ENCODE data around the gene DNAJC8. TPM values are rescaled to one million over a fixed set of nuclear protein-coding genes. Genes with fewer than 3 reads are reported as not detected.

The DNAJC8 gene
- total RNA-seq, 1 donor from 2014 or later, result 90.2 TPM

DNA sequence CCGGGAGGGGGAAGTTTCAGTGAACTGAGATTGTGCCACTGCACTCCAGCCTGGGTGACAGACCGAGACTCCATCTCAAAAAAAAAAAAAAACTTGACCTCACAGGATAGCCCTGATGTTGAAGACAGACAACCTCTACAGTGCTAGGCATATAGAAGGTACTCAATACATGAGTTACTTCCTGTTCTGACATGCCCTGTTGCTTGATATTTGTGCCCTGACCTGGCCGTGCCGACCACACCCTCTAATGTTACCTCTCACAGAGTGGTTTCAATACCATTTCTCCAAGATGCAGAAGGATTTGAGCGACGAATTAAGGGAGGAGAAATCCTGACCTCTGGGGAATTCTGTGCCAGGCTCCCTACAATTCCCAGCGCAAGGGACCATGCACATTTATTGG lies 61.6 kb downstream of the DNAJC8 start:
- TF ChIP-seq, protein P1, sequence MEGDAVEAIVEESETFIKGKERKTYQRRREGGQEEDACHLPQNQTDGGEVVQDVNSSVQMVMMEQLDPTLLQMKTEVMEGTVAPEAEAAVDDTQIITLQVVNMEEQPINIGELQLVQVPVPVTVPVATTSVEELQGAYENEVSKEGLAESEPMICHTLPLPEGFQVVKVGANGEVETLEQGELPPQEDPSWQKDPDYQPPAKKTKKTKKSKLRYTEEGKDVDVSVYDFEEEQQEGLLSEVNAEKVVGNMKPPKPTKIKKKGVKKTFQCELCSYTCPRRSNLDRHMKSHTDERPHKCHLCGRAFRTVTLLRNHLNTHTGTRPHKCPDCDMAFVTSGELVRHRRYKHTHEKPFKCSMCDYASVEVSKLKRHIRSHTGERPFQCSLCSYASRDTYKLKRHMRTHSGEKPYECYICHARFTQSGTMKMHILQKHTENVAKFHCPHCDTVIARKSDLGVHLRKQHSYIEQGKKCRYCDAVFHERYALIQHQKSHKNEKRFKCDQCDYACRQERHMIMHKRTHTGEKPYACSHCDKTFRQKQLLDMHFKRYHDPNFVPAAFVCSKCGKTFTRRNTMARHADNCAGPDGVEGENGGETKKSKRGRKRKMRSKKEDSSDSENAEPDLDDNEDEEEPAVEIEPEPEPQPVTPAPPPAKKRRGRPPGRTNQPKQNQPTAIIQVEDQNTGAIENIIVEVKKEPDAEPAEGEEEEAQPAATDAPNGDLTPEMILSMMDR (conservative IDR thresholded peaks at IDR 0.05), result no peak
- H3K4me3 Mint-ChIP-seq, result no peak overlapping the region
- peaks cover 5% of the 10 kb centered on the region for H3K4me1 Mint-ChIP-seq (ENCODE audit: unreplicated experiment)
- no peaks in the 10 kb centered on the region for H3K36me3 Mint-ChIP-seq
- no peak overlapping the region for H3K27ac Mint-ChIP-seq
- H3K9me3 Mint-ChIP-seq, result no peaks in the 10 kb centered on the region
- H3K27me3 Mint-ChIP-seq, result no peaks in the 10 kb centered on the region
- no peak for DNase-seq (ENCODE audit: extremely low spot score, unreplicated experiment)

DNA sequence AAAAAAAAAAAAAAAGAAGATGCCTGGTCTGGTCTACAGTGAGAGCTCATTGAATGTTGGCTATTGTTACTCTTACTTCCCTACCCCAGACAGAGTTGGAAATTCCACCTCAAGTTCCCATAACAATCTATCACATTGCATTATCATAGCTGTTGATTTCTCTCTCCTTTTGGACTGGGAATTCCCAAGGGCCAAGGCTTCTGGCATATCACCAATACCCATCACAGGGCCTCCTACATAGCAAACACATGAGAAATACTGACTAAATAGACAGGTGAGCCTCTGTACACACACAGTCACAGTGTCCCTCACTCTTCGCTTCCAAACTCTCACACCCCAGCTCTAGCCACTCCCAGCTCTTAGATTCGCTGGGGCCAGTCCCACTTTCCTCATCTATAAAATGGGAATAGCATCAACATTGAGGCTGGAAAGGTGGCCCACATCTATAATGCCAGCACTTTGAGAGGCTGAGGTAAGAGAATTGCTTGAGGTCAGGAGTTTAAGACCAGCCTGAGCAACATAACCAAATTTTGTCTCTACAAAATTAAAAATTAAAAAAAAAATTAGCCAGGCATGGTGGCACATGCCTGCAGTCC lies 62.7 kb downstream of the DNAJC8 start:
- Mint-ChIP-seq H3K27ac (no peak overlapping the region), H3K4me3 (no peak overlapping the region), H3K36me3 (no peaks in the 10 kb centered on the region), H3K9me3 (no peaks in the 10 kb centered on the region), H3K27me3 (no peaks in the 10 kb centered on the region), H3K4me1 (ENCODE audit: unreplicated experiment) (peaks cover 5% of the 10 kb centered on the region)
- no peak for DNase-seq (ENCODE audit: extremely low spot score, unreplicated experiment)
- TF ChIP-seq, protein P1 (conservative IDR thresholded peaks at IDR 0.05), result no peak

DNA sequence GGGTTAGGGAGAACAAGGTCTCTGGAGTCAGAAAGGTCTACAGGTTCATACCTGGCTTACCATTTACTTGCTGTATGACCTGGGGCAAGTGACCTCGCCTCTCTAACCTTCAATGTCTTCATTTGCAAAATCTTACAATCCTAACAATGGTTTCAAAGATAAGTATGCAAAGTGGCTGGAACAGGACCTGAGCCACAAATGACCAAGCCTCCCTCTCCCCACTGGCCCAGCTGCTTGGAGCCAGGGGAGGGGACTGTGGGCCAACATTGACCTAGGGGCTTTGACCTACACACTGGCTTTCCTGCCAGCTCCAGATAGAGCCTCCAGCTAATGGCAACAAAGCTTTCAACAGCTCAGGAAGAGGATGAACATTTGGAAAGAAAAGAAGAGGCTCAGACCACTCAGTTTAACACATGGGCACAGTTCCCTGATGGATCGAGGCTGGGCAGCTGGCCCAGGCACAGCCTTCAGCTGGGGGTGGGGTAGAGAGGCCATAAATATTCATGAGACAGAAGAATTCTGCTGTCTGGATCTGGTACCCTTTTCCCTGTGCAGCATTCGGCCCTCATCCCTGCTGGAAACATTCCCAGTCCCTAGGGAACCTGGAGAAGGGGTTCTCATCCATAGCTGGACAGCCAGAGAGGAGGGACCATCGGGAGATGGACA lies 69.2 kb downstream of the DNAJC8 start:
- Mint-ChIP-seq H3K9me3 (no peaks in the 10 kb centered on the region), H3K36me3 (no peaks in the 10 kb centered on the region), H3K4me1 (ENCODE audit: unreplicated experiment) (no peaks in the 10 kb centered on the region), H3K27ac (peak overlapping the region; percentile 5), H3K4me3 (no peak overlapping the region), H3K27me3 (no peaks in the 10 kb centered on the region)
- TF ChIP-seq, protein P1 (conservative IDR thresholded peaks at IDR 0.05), result no peak
- no peak for DNase-seq (ENCODE audit: extremely low spot score, unreplicated experiment)

DNA sequence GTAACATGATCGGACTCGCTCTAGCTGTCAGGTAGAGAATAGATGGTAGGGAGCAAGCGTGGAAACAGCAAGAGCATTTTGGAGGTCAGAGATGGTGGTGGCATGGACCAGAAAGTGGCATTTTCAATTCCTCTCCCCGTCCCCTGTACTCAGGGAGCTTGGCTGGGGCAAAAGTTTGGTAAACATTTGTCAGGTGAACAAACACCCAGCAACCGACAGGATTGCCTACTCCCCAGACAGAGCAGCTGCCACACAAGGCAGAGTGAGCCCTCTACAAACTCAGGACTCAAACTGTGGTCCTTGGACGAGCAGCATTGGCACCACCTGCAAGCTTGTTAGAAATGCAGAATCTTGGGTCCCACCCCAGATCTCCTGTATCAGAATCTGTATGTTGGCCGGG lies 70.7 kb downstream of the DNAJC8 start:
- TF ChIP-seq, protein P1 (conservative IDR thresholded peaks at IDR 0.05), result no peak
- Mint-ChIP-seq H3K27ac (no peak overlapping the region), H3K4me1 (ENCODE audit: unreplicated experiment) (no peaks in the 10 kb centered on the region), H3K36me3 (no peaks in the 10 kb centered on the region), H3K27me3 (no peaks in the 10 kb centered on the region), H3K4me3 (no peak overlapping the region), H3K9me3 (no peaks in the 10 kb centered on the region)
- DNase-seq (ENCODE audit: extremely low spot score, unreplicated experiment), result no peak

DNA sequence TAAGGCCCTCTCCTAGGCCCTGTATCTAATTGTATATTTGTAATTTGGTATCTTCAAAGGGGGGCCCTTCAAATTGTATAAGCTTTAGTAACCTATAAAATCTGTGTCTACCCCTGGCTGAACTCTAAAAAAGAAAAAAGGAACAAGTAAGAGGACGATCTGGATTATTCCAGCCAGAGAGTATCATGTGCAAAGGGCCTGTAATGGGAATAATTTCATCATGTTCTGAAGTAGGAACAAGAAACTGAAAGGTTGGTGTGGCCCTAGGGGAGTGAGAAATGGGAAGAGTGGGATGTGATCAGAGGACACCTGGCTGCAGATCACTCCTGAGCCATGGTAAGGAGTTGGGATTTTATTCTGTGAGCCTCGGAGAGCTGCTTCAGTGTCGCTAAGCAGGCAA lies 71.1 kb downstream of the DNAJC8 start:
- TF ChIP-seq, protein P1 (conservative IDR thresholded peaks at IDR 0.05), result no peak
- H3K4me3 Mint-ChIP-seq, result no peak overlapping the region
- no peaks in the 10 kb centered on the region for H3K36me3 Mint-ChIP-seq
- H3K9me3 Mint-ChIP-seq, result no peaks in the 10 kb centered on the region
- no peaks in the 10 kb centered on the region for H3K4me1 Mint-ChIP-seq (ENCODE audit: unreplicated experiment)
- no peak for DNase-seq (ENCODE audit: extremely low spot score, unreplicated experiment)
- no peaks in the 10 kb centered on the region for H3K27me3 Mint-ChIP-seq
- no peak overlapping the region for H3K27ac Mint-ChIP-seq

Measured in type B pancreatic cell (in vitro differentiated cells).